Hepatic stellate cell (primary cell): ENCODE results near the gene AGPAT2.
A peak's percentile ranks its signal among the peaks of the same experiment; 100 is the strongest.

Source experiments
- DNase-seq: peaks from one replicate; pipeline ENCODE4 v3.0.0; 2011; ENCODE audit warnings: low spot score

Gene AGPAT2

DNA sequence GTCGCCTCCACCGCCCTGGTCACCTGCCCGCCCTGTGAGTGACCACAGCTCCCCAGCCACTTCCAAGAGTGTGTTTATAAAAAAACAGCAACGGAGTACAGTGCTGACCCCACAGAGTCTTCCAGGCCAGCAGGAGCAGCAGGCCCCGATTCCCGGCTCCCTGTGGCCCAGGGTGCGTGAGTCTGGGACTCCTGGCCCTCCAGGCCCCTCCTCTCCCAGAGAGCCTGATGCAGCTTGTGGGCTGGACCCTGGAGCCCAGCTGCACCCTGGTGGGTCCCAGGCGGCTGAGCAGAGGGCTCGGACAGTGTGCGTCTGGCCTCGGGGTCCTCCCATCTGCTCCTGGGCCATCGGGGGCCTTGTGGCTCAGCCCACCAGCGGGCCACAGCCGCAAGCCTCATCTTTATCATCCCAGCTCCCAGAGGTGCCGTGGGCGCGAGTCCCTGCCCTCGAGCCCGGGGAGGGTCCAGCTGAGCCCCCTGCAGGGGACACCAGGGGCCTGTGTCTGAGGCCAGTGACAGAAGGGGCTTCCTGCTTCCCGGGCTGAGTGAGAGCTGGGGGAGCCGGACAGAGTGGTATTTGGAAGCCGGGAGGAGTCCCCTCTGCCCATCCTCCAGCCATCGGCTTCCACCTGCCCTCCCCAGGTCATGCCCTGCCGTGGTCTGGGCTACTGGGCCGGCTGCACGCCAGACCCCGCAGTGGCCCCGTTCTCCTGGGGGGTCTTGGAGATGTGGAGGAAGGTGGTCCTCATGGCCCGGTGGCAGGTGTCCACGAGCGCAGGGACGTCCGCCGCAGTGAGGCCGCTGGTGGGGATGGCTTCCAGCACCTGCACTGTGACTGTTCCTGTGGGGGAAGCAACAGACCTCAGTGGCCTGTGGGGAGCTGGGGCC lies 13.9 kb downstream of the AGPAT2 start:
- DNase-seq: no peak

DNA sequence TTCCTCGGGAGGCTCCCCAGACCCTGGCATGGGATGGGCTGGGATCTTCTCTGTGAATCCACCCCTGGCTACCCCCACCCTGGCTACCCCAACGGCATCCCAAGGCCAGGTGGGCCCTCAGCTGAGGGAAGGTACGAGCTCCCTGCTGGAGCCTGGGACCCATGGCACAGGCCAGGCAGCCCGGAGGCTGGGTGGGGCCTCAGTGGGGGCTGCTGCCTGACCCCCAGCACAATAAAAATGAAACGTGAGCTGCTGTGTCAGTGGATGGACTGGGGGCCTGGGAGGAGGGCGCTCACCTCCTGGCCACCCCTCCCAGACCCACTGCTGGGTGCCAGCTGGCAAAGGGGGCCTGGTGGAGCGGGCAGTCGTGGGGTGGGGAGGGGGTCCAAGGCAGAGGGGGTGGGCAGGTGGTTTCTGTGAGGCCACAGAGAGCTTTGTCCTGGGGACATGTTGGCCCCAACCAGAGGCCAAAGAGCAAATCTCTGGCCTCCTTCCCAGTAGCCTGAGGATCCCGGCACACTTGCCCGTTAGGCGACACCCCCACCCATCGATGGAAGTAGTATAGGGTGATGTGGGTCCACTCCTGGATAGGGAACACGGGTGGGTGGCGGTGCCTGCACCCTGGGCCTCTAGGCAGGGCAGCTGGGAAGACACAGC lies 14.7 kb downstream of the AGPAT2 start:
- no peak for DNase-seq

DNA sequence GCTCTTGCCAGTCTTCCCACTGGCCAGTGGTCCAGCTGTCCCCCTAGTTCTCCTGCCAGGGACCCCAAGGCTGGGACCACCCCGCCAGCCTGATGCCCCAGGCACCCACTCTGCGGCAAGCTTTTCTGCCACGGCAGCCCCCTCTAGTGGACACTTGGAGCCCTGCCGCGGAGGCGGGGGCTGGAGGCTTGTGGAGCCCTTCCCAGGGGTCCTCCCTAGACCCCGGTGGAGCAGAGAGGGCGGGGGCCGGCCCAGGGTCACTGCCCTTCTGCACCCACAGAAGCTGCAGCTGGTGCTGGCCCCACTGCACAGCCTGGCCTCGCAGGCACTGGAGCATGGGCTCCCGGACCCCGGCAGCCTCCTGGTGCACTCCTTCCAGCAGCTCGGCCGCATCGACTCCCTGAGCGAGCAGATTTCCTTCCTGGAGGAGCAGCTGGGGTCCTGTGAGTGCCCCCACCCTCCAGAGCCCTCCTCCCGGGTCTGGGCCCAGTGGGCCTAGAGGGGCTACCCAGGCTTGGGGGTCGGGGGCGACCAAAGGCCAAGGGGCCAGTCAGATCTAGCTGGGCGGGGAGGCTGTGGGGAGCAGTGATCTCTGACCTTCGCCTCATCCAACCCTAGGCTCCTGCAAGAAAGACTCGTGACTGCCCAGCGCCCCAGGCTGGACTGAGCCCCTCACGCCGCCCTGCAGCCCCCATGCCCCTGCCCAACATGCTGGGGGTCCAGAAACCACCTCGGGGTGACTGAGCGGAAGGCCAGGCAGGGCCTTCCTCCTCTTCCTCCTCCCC lies 15.4 kb downstream of the AGPAT2 start:
- DNase-seq: peak; percentile 83

DNA sequence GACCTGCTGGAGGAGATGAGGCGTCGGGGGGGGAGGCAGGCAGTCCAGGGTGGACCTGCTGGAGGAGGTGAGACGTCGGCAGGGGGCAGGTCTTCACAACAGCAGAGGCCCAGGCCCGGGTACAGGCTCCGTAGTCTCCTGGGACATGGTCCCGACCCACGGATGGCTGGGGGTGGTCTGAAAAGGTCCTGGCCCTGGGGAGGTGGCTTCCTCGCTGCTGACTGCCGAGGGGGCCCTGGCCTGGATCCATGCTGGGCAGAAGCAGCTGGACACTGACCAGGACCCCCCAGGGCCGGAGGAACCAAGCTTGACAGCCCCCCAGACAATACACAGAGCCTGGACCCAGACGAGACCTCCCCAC lies 16.0 kb downstream of the AGPAT2 start:
- no peak for DNase-seq

DNA sequence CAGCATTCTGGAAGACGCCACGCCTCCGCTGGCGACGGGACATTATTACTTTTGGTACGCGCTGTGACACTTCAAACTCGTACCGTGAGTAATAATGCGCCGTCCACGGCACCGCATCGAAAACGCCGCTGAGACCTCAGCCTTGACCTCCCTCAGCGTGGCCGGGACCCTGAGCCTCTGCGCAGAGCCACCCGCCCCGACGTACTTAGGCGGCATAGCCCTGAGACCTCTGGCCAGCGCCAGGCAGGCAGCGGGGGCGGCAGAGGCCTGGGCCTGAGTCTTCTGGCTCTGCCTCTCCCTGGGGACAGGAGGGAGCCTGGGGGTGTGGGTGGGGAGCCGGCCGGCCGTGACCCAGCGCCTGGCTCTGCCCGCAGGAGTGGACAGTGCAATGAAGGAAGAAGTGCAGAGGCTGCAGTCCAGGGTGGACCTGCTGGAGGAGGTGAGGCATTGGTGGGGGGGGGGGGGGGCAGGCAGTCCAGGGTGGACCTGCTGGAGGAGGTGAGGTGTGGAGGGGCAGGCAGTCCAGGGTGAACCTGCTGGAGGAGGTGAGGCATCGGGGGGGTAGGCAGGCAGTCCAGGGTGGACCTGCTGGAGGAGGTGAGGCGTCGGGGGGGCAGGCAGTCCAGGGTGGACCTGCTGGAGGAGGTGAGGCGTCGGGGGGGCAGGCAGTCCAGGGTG lies 16.5 kb downstream of the AGPAT2 start:
- DNase-seq: no peak

DNA sequence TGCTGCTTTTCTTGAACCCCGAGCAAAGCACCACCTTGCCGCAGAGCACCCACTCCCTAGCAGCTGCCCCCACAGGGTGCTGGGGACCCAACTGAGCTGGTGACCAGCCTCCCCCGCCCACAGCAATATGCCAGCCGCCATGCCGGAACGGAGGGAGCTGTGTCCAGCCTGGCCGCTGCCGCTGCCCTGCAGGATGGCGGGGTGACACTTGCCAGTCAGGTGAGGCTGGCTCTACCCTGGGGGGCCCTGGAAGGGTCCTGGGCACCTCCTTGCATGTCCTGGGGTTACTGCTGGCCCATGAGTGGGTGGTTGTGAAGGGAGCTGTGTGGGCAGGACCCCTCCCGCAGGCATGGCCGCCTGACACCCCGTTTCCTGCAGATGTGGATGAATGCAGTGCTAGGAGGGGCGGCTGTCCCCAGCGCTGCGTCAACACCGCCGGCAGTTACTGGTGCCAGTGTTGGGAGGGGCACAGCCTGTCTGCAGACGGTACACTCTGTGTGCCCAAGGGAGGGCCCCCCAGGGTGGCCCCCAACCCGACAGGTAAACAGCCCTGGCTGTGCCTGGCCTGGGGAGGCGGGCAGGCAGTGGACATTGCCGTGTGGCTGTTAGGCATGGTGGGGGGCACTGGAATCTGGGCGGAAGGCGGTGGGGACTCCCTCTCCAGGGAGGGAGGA lies 17.3 kb downstream of the AGPAT2 start:
- DNase-seq: no peak

DNA sequence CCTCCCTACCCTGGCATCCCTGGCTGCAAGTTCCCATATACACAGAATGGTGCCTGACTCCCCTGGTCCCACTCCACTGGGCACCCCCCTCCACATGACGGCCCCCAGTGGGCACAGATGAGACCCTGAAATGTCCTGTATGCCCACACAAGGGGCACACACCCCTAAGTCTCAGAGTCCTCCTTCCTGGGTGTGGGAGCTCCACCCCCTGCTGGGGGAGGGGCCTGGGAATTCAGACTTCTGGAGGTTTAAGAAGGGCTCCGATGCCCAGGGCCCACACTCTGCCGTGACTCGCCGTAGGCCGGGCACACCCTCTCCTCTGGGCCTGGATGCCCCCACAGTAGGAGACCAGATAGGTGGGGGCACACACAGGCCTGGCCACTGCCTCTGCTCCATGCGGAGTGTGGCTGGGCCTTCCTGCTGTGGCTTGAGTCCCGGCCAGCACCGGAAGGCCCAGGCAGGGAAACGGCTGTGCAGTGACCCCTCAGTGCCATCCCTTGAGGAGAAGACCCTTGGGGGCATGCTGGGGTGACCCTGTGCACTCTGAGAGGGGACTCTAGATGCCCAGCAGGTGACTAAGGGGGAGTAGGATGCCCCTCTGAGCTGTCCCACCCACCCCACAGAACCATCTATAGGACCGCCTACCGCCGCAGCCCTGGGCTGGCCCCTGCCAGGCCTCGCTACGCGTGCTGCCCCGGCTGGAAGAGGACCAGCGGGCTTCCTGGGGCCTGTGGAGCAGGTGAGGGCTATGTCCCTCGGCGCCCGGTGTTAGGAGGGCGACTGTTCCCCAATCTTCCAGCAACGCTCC lies 18.1 kb downstream of the AGPAT2 start:
- no peak for DNase-seq

DNA sequence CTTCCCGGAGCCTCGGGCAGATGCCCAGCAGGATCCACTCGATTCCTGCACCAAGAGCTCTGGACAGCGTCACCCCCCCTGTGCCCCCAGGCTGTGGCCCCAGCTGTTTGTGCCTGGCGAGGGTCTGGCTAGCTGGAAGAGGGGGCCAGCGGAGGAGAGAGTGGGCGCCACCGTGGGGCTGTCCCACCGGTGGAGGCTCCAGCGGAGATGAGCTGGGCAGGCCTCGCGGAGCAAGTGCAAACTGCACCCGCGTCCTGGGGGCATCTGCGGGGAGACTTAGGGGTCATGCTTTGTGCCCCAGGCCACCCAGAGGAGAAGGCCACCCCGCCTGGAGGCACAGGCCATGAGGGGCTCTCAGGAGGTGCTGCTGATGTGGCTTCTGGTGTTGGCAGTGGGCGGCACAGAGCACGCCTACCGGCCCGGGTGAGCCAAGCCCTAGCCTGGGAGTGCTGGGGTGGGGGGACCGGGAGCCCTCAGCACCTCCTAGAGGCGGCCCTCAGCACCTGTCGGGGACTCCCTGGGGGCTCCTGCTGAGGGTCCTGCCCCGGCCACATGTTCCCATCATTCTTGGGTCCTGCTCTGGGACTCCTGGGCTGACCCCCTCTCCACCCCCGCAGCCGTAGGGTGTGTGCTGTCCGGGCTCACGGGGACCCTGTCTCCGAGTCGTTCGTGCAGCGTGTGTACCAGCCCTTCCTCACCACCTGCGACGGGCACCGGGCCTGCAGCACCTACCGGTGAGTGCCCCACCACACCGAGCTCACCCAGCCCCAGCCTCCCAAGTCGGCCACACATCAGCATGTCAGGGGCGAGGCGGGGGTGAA lies 19.1 kb downstream of the AGPAT2 start:
- DNase-seq: no peak

DNA sequence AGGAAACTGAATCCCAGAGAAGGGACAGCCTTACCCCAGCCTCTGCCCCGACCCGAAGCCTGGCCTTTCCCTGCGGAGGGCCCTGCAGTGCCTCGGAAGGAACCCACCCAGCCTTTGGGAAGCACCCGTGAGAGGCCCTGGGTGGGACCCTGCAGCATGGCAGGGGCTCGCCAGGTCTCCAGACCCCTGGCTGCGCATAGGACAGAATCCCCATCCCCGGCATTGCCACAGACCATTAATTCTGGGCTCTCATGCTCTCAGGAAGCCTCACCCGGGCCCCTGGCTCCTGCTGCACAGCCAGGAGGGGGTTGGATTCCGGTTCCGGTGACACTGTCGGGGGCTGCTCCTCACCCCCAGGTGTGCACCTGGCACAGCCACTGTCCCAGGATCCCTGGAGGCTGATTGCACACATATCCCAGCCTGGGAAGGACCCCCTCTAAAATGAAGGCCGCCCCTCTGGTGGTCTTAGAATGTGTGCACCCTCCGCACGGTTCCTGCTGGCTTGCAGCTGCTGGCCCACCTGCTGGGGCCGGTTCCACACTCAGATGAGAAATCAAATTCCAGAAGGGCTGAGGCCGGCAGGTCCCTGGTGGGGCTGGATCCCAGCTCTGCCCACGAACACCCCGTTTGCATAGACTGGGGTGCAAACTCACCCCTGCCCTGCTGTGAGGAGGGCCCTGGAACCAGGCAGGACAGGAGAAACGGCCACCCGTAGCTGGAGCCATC lies 19.9 kb downstream of the AGPAT2 start:
- DNase-seq: no peak

DNA sequence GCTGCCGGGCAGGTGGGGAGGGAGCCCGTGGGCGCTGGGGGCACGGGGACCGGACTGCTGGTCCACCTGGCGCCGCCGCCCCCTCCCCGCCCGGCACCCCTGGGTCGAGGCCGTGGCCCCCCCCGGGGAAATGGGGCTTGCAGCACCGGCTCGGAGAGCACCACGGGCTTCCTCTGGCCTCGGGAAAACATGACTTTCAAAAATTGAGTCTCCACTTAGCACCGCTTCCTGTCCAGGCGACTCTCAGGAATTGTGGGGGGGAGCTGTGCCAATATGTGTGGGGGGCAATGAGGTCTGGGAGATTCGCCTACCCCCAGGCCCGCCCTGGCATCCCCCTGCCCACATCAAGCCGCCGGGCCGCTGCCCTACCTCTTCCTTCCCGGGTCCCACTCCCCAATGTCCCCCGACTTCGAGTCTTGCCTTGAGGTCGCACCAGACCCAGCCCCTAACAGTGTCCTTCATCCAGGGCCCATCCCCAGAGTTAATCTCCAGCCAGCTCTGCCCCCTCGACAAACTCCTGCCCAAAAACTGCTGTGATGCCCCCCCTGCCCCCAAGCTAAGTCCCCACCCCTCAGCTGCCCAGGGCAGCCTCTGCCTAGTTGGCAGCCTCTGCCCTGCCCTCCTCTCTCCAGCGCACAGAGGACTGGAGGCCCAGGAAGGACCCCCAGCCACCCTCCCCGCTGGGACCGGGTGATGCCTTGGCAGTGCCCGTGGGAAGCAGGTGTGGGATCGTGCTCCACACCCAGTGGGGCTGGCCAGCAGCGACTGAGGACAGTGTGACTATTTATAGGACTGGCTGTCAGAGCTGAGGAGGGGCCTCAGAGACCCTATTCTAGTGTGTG lies 20.7 kb downstream of the AGPAT2 start:
- DNase-seq: no peak

DNA sequence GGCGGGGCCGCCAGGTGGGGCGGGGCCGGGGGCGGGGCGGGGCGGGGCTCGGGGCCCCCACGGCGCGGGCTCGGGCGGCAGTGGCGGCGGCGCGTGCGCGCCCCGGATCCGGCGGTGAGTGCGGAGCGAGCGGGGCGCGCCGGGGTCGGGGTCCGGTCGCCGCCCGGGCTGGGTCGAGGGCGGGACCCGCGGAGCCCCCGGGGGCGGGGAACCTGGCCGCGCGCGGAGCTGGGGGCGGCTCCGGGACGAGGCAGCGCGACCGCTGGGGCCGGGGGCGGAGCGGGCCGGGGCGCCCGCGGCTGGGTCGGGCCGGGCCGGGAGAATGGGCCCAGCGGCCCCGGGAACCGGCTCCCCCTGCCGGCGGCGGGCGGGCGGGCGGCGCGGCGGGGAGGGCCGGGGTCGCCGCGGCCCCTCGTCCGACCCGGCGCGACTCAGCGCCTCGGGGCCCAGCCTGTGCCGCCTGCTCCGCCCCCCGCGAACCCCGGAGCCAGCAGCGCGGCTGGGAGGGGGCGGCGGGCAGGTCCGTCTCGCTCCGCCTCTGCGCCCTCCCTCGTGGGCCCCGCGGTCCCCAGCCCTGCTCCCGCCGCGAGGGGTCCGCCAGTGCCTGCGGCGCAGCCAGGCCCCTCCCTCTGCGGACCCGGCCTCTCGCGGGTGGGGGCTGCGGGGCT lies 21.4 kb downstream of the AGPAT2 start:
- no peak for DNase-seq

DNA sequence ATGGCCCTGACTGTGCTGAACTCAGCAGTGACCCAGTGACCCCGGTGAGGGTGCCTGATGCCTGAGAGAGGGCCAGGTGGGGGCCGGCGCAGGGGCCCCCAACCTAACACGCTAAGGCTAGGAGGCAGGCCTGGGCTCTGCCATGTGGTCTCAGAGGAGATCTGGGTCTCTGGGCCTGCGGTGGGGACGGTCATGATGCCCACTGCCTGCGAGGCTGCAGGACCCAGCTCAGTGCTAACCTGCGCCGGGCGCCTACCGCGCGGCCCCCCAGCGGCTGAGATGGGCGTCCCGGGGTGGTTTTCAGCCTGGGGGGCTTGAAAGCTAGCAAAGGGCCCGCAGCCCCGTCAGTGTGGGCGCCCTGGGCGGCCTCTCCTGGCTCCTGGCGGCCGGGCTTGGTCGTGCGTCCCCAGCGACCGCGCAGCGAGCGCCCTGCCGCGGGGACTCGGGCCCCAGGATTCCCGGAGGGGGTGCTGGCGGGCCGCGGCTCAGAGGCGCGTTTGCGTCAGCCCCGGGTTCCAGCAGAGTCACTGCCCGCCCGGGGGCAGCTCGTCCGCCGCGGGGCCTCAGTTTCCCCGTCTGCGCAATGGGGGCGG lies 22.1 kb downstream of the AGPAT2 start:
- DNase-seq: peak; percentile 75

DNA sequence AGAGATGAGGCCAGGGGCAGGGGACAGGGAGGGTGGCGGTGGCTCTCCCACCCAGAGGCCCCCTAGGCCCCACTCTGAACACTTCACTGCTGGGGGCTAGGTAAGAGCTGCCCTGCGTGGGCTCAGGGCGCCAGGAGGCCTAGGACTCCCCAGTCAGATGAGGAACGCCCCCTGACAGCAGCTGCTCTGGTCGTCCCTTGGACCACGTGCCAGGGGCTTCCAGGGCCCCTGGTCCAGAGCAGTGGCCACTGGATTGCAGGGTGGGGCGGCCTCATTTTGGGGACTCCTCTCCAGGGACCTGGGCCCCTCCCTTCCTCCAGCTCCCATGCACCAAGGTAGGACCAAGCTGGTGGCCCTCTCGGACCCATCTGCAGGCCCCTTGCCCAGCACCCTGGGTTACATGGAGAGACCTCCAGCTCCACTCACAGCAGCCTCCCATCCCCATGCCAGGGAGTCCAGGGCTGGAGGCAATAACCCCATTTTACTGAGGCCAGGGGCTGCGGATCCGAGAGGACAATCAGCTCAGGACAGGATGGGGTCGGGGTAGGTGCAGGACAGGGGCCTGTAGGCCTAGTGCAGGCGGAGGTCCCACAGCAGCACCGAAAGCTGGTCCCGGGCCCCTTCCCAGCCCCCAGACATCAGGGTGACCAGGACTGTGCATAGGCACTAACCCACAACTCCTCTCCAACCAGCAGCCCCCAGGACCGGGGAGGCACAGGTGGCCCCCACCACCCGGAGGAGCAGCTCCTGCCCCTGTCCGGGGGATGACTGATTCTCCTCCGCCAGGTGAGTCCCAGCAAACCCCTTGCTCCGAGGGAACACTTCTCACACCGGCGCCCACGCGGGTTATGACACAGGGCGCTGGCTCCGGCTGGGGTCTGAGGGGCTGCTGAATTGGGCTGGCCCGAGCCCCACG lies 23.0 kb downstream of the AGPAT2 start:
- no peak for DNase-seq

DNA sequence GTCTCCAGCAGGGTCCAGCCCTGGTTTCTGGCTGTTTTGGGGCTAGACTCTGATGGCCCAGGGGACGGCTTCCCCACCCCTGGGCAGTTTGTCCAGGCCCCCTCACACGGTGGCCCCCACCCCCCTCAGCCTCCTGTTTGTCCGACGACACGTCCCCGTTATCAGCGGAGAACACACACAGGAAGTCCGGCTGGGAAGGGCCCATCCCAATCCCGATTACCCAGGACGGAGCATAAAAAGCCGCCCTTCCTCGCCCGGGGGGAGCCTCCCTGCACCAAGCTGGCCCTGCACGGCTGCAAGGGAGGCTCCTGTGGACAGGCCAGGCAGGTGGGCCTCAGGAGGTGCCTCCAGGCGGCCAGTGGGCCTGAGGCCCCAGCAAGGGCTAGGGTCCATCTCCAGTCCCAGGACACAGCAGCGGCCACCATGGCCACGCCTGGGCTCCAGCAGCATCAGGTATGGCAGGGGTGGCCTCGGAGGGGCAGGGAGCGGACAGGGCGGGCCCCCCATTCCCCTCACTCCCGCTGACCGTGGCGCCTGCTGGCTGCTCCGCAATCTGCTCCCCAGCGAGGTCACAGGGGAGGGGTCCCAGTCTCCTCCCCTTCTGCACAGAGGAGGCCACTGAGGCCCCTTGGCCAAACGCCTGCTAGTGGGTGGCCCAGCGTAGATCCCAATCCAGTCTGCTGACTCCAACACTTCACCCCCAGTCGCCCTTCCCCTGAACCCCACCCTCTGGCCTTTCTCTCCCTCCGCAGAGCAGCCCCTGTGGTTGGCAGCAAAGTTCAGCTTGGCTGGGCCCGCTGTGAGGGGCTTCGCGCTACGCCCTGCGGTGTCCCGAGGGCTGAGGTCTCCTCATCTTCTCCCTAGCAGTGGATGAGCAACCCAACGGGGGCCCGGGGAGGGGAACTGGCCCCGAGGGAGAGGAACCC lies 24.3 kb downstream of the AGPAT2 start, which contains the start of gene EGFL7:
TSS of gene EGFL7 (plus strand) at position 261 of the 926 bp plus-strand sequence. CDS start 5,367 bp downstream, outside the sequence.
- no peak for DNase-seq

DNA sequence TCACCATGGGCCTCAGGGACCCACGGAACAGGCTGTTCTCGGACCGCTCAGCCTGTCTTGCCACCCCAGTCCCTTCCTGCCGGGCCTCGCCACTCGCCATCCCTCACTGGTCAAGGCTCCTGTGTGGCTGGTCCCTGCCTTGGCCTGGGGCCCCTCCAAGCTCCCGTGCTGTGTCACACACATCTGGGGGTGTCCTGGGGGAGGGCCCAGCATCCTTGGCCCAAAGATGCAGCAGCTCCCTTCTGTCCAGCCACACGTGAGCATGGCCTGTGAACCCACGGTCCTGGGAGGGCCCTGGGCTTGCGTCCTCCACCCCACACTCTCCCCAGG lies 25.0 kb downstream of the AGPAT2 start:
- DNase-seq: no peak
